Measurements from ENCODE around the gene POC1B. TPM values are rescaled to one million over a fixed set of nuclear protein-coding genes. Genes with fewer than 3 reads are reported as not detected.

The POC1B gene
- polyA plus RNA-seq, 1 donor from 2014 or later = 10.0 TPM

GRCh38 chr12:89571491-89572195, 45.8 kb upstream of the POC1B start:
- Histone ChIP-seq H3K9me2 (ENCODE audit: insufficient read depth, low read length) (no peaks in the 10 kb centered on the region), H4K20me1 (ENCODE audit: insufficient read depth) (no peaks in the 10 kb centered on the region), H3K9ac (ENCODE audit: low read length) (no peak overlapping the region), H3K79me2 (replicated peaks; ENCODE audit: insufficient read depth, low read length) (no peaks in the 10 kb centered on the region), H3K4me2 (ENCODE audit: low read length) (no peak overlapping the region), H3K27ac (ENCODE audit: low read length) (no peak overlapping the region), H3K4me3 (ENCODE audit: low read length) (no peak overlapping the region), H2AFZ (ENCODE audit: low read depth, low read length) (no peak overlapping the region), H3F3A (ENCODE audit: insufficient read depth, low read length, poor library complexity, severe bottlenecking) (no peaks in the 10 kb centered on the region), H3K9me3 (ENCODE audit: low read length) (no peaks in the 10 kb centered on the region), H3K27me3 (ENCODE audit: insufficient read depth, low read depth, low read length) (no peaks in the 10 kb centered on the region), H3K36me3 (ENCODE audit: insufficient read depth, low read length) (no peaks in the 10 kb centered on the region)
- TF ChIP-seq EZH2 (IDR thresholded peaks at IDR 0.05; ENCODE audit: borderline replicate concordance, insufficient read depth, low read length, poor library complexity, severe bottlenecking) (no peak), TAF1 (IDR thresholded peaks at IDR 0.05; ENCODE audit: low read depth) (no peak), MXI1 (conservative IDR thresholded peaks at IDR 0.05; ENCODE audit: poor library complexity, severe bottlenecking) (no peak), REST (IDR thresholded peaks at IDR 0.05; ENCODE audit: borderline replicate concordance) (no peak), POLR2AphosphoS5 (IDR thresholded peaks at IDR 0.05) (no peak), RAD21 (conservative IDR thresholded peaks at IDR 0.05) (no peak), SMC3 (conservative IDR thresholded peaks at IDR 0.05; ENCODE audit: poor library complexity) (no peak), EP300 (conservative IDR thresholded peaks at IDR 0.05; ENCODE audit: poor library complexity, severe bottlenecking) (no peak)
- TF ChIP-seq, protein P1, sequence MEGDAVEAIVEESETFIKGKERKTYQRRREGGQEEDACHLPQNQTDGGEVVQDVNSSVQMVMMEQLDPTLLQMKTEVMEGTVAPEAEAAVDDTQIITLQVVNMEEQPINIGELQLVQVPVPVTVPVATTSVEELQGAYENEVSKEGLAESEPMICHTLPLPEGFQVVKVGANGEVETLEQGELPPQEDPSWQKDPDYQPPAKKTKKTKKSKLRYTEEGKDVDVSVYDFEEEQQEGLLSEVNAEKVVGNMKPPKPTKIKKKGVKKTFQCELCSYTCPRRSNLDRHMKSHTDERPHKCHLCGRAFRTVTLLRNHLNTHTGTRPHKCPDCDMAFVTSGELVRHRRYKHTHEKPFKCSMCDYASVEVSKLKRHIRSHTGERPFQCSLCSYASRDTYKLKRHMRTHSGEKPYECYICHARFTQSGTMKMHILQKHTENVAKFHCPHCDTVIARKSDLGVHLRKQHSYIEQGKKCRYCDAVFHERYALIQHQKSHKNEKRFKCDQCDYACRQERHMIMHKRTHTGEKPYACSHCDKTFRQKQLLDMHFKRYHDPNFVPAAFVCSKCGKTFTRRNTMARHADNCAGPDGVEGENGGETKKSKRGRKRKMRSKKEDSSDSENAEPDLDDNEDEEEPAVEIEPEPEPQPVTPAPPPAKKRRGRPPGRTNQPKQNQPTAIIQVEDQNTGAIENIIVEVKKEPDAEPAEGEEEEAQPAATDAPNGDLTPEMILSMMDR (IDR thresholded peaks at IDR 0.05; ENCODE audit: poor library complexity, severe bottlenecking) = no peak

DNA sequence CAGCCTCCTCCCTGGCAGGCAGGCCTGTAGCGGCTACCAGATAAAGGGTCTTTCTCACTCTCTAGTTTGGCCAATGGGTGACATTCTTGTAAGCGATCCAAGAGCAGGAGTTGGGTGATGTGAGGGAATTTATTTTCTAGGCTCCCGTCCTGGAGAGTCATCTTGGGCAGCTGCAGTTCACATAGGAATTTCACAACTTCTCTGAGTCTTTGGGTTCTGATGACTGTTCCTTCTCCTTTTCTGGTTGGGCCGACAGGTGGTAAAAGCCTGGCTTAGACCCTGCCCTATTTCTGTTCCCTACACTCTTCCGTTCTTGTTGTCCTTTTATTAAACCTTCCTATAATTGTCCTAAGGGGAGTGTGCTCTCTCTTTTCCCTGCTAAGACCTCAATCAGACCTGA, 42.6 kb upstream of the POC1B start:
- H3K36me3 ChIP-seq (ENCODE audit: insufficient read depth, low read length) = no peaks in the 10 kb centered on the region
- no peak overlapping the region for H2AFZ ChIP-seq (ENCODE audit: low read depth, low read length)
- no peak overlapping the region for H3K9ac ChIP-seq (ENCODE audit: low read length)
- TF ChIP-seq TAF1 (IDR thresholded peaks at IDR 0.05; ENCODE audit: low read depth) (no peak), EZH2 (IDR thresholded peaks at IDR 0.05; ENCODE audit: borderline replicate concordance, insufficient read depth, low read length, poor library complexity, severe bottlenecking) (no peak), RAD21 (conservative IDR thresholded peaks at IDR 0.05) (no peak), POLR2AphosphoS5 (IDR thresholded peaks at IDR 0.05) (no peak), MXI1 (conservative IDR thresholded peaks at IDR 0.05; ENCODE audit: poor library complexity, severe bottlenecking) (no peak), EP300 (conservative IDR thresholded peaks at IDR 0.05; ENCODE audit: poor library complexity, severe bottlenecking) (no peak), SMC3 (conservative IDR thresholded peaks at IDR 0.05; ENCODE audit: poor library complexity) (no peak), REST (IDR thresholded peaks at IDR 0.05; ENCODE audit: borderline replicate concordance) (no peak)
- TF ChIP-seq, protein P1 (IDR thresholded peaks at IDR 0.05; ENCODE audit: poor library complexity, severe bottlenecking) = no peak
- H3K4me2 ChIP-seq (ENCODE audit: low read length) = no peak overlapping the region
- no peaks in the 10 kb centered on the region for H3F3A ChIP-seq (ENCODE audit: insufficient read depth, low read length, poor library complexity, severe bottlenecking)
- no peaks in the 10 kb centered on the region for H3K27me3 ChIP-seq (ENCODE audit: insufficient read depth, low read depth, low read length)
- no peak overlapping the region for H3K4me3 ChIP-seq (ENCODE audit: low read length)
- H3K27ac ChIP-seq (ENCODE audit: low read length) = no peak overlapping the region
- H3K9me2 ChIP-seq (ENCODE audit: insufficient read depth, low read length) = no peaks in the 10 kb centered on the region
- no peaks in the 10 kb centered on the region for H3K9me3 ChIP-seq (ENCODE audit: low read length)
- H3K79me2 ChIP-seq (replicated peaks; ENCODE audit: insufficient read depth, low read length) = no peaks in the 10 kb centered on the region
- H4K20me1 ChIP-seq (ENCODE audit: insufficient read depth) = no peaks in the 10 kb centered on the region

Data from neural cell (in vitro differentiated cells).